MM.1S (cell line): Measurements from ENCODE around the gene SOHLH2.

Experiments
- DNase-seq: peaks from one replicate; pipeline ENCODE4 v3.0.0-alpha.2; 2015
- H2AFZ ChIP-seq: fragments of 300-600 bp; sonication (generic); 2 replicates; pipeline ENCODE4 v1.6.0; 2016; ENCODE audit warnings: antibody characterized with exemption, low read length
- H3F3A ChIP-seq: fragments of 300-600 bp; sonication (generic); 2 replicates; pipeline ENCODE4 v1.6.1; 2016; ENCODE audit warnings: mild to moderate bottlenecking, antibody characterized with exemption, low read length, moderate library complexity, mixed read lengths; ENCODE audit not compliant: insufficient read depth
- H3K27ac ChIP-seq: fragments of 300-600 bp; sonication (generic); 2 replicates; pipeline ENCODE4 v1.5.1; 2016; ENCODE audit warnings: mild to moderate bottlenecking, low read length
- H3K27me3 ChIP-seq: fragments of 300-600 bp; sonication (generic); replicated peaks from 2 replicates; pipeline ENCODE4 v1.6.0; 2016; ENCODE audit warnings: low read length; ENCODE audit not compliant: insufficient read depth
- H3K36me3 ChIP-seq: fragments of 300-600 bp; sonication (generic); replicated peaks from 2 replicates; pipeline ENCODE4 v1.6.1; 2016; ENCODE audit warnings: mild to moderate bottlenecking, low read length, mixed read lengths; ENCODE audit not compliant: insufficient read depth
- H3K4me1 ChIP-seq: fragments of 300-600 bp; sonication (generic); 2 replicates; pipeline ENCODE4 v1.6.1; 2016; ENCODE audit warnings: low read length, mixed read lengths
- H3K4me2 ChIP-seq: fragments of 300-600 bp; sonication (generic); 2 replicates; pipeline ENCODE4 v1.6.0; 2016; ENCODE audit warnings: low read depth, low read length
- H3K4me3 ChIP-seq: fragments of 300-600 bp; sonication (generic); 2 replicates; pipeline ENCODE4 v1.5.1; 2016; ENCODE audit warnings: low read length, mixed read lengths
- H3K79me2 ChIP-seq: fragments of 300-600 bp; sonication (generic); 2 replicates; pipeline ENCODE4 v1.6.1; 2016; ENCODE audit warnings: mixed run types, low read length, mixed read lengths
- H3K9ac ChIP-seq: fragments of 300-600 bp; sonication (generic); 2 replicates; pipeline ENCODE4 v1.6.1; 2016; ENCODE audit warnings: low read length, mixed read lengths
- H3K9me2 ChIP-seq: fragments of 300-600 bp; sonication (generic); replicated peaks from 2 replicates; pipeline ENCODE4 v1.6.1; 2016; ENCODE audit warnings: mild to moderate bottlenecking, low read length, mixed read lengths; ENCODE audit not compliant: insufficient read depth
- H3K9me3 ChIP-seq: fragments of 300-600 bp; sonication (generic); replicated peaks from 2 replicates; pipeline ENCODE4 v1.6.1; 2016; ENCODE audit warnings: mild to moderate bottlenecking, low read length, mixed read lengths; ENCODE audit not compliant: insufficient read depth
- H4K20me1 ChIP-seq: fragments of 300-600 bp; sonication (generic); 2 replicates; pipeline ENCODE4 v1.6.1; 2016; ENCODE audit warnings: mild to moderate bottlenecking, low read length, moderate library complexity, mixed read lengths; ENCODE audit not compliant: insufficient read depth
- CTCF ChIP-seq: fragments of 300-600 bp; sonication (generic); IDR thresholded peaks from 2 replicates; pipeline ENCODE4 v1.5.1; 2016; ENCODE audit warnings: antibody characterized with exemption, low read length, mixed read lengths
- EZH2 ChIP-seq: fragments of 300-600 bp; sonication (generic); optimal IDR thresholded peaks from 2 replicates; pipeline ENCODE3; 2017; ENCODE audit warnings: low read depth, mild to moderate bottlenecking, antibody characterized with exemption, low read length, mixed read lengths
- EZH2phosphoT487 ChIP-seq: fragments of 300-600 bp; sonication (generic); IDR thresholded peaks from 2 replicates; pipeline ENCODE4 v1.6.1; 2018; ENCODE audit warnings: antibody characterized with exemption, low read length

SOHLH2 gene

GRCh38 chr13:36124236-36124822 is 90.0 kb downstream of the SOHLH2 start:
- no peaks in the 10 kb centered on the region for H3K9me3 ChIP-seq
- no peaks in the 10 kb centered on the region for H3K9me2 ChIP-seq
- no peak overlapping the region for H3K4me2 ChIP-seq
- no peak overlapping the region for H2AFZ ChIP-seq
- H4K20me1 ChIP-seq: no peaks in the 10 kb centered on the region
- H3K79me2 ChIP-seq: no peaks in the 10 kb centered on the region
- H3K4me3 ChIP-seq: no peak overlapping the region
- H3K4me1 ChIP-seq: no peaks in the 10 kb centered on the region
- H3K27me3 ChIP-seq: no peaks in the 10 kb centered on the region
- no peak overlapping the region for H3K9ac ChIP-seq
- no peaks in the 10 kb centered on the region for H3K36me3 ChIP-seq
- no peaks in the 10 kb centered on the region for H3F3A ChIP-seq
- H3K27ac ChIP-seq: no peak overlapping the region
- no peak for TF ChIP-seq CTCF
- no peak for TF ChIP-seq EZH2
- TF ChIP-seq EZH2phosphoT487: no peak
- DNase-seq: no peak
